Measurements from ENCODE around the gene SLC9C1.

The SLC9C1 gene

DNA sequence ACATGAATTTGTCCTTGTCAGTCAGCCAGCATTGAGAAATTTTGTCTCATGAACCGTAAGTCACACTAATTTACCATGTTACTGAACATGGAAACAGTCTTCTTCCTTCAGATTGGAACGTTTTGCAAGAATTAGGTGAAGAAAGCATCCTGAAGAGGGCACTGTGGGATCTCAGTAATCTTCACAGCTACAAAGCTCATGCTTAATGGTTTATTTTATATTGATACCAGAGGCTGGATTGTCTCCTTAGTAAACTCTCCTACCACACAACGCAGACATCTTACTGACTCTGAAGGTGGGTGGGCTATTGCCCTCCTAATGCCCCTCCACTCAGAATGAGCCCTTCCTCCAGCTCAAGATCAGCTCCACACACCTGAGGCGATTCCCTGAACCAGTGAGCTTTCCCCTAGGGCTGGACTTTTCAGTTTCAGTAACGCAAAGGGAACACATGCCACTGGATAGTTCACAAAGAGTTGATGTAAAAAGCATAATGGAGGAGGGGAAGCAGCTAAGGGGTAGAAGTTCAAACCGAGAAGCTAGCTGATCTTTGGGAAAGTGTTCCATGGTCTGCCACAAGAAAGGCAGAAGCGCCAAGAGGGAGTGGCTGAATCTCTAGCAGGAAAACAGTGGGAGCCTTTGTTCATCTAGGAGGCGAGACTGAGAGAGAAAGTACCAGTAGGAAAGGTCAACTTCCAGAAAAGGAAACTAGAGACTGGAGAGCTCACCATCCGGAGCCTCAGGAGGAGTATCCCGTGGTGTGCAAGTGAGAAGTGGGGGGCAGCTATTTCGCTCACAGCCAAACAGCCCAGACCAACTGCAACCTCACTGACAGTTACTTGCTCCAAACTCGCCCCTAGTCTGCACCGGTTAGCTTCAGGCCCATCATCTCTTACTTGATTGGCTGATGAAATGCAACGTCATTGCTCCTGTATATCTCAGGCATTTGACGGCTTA lies at the start of gene SLC9C1:
SLC9C1 (minus strand) TSS at position 849 of the 954 bp plus-strand sequence. CDS start 7,425 bp downstream, outside the sequence.
- DNase-seq (ENCODE audit: low read depth in 1 of 2, low spot score in 1 of 2), result no peak

DNA sequence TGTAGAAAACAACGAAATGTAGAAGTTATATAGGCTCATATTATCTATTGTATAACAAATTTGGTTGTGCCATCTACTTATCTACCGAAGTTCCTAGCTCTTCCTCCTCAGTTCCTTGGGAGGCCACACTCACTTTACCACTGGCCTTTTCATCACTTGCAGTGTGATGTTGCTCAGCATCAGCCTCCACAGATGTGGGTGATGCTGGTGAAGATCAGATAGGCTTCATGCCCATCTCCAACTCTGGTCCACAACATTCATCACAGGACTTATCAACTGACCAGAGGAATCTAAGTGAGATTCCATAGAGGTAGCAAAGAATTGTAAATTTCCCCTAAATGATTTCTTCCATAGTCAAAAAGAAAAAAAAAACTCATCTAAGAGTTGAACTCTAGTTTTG lies 47.4 kb upstream of the SLC9C1 start:
- no peak for DNase-seq (ENCODE audit: low read depth in 1 of 2, low spot score in 1 of 2)

DNA sequence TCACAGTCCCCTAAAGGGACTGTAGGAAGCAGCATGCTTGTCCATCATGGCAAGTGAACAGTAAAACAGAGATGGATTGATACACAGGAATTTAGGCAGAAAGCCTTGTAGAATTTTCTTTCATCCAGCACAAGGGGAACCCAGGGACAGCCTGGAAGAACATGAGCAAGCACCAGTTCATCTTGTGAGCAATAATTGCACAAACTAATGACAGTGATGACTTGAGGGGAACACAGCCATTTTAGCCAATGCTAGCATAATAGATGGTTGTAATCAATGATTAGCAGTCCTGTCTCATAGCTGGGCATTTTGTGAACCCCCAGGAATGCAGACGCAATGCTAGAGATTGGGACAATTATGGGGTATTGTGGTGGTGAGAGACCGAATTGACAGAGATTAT lies 45.6 kb upstream of the SLC9C1 start:
- no peak for DNase-seq (ENCODE audit: low read depth in 1 of 2, low spot score in 1 of 2)

DNA sequence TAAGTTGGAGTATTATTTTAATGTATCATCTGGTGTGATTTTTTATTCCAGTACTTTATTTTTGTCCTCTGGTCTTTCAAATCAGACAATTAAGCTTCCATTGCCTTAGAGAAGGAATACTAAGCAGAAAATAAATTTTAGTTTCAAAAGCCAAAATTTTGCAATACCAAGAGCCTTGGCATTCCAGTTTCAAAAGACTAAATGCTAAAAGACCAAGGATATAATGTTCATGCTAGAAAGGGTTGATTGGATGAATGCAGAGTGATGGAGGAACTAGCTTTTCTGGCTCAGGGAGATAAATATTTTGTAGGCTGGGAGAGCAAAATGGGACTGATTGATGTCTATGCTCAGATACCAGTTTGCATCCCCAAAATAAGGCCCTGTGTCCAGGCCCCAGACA lies 45.1 kb upstream of the SLC9C1 start:
- DNase-seq (ENCODE audit: low read depth in 1 of 2, low spot score in 1 of 2), result no peak

DNA sequence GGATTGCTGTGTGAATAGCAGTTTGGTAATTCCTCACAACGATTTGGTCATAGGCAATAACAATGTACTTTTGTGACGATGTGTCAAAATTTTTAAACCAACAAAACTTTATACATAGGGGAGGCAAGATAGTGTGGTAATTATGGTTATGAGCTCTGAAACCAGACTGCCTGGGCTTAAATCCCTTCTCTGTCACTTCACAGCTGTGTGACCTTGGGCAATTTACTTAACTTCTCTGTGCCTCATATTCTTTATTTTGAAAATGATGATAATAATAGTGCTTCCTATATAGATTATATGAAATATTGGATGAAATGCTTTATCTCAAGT lies 44.7 kb upstream of the SLC9C1 start:
- DNase-seq (ENCODE audit: low read depth in 1 of 2, low spot score in 1 of 2), result no peak

DNA sequence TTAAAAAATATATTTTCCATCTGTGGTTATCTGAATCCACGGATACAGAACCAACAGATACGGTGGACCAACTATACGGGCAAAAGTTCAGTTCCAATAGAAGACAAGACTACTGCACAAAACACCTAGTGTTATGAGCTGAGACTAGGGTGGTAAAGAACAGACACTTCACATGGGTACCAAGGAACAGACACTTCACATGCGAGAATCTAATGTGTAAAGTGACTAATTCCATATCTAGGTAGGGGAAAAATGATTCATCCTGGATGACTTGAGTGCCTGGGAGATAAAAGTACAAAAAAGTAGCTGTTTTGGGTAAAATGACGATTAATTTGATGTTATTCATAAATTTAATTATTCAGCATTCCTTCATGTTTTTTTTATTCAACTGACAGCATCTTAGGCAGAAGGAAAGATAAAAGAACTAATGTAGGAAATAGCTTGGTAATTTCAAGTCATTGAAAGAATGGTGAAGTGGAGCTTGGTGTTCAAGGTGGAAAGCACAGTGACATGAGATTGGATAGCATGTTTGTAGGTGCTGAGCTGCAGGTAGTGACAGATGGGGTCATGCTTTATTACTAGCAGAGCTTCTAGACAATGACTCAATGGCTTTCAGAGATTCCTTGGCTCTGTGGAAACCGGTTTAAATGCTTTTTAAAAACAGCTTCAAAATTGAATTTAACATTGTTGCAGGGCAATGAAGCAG lies 44.2 kb upstream of the SLC9C1 start:
- no peak for DNase-seq (ENCODE audit: low read depth in 1 of 2, low spot score in 1 of 2)

DNA sequence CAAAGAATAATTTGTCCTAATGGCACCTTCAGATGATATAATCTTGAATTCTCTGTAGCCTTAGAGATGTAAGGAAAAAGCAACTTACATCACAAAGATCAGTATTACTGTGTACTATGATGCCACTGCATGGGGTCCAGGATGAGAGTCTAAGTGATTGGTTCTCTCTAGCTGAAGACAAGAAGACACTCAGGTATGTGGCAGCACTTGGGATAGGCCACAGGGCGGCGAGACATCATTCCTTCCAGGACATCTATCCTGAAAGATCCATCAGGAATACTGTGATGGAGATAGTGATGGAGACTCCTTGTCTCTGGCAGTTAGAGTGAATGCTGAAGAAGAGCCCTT lies 41.4 kb upstream of the SLC9C1 start:
- no peak for DNase-seq (ENCODE audit: low read depth in 1 of 2, low spot score in 1 of 2)

DNA sequence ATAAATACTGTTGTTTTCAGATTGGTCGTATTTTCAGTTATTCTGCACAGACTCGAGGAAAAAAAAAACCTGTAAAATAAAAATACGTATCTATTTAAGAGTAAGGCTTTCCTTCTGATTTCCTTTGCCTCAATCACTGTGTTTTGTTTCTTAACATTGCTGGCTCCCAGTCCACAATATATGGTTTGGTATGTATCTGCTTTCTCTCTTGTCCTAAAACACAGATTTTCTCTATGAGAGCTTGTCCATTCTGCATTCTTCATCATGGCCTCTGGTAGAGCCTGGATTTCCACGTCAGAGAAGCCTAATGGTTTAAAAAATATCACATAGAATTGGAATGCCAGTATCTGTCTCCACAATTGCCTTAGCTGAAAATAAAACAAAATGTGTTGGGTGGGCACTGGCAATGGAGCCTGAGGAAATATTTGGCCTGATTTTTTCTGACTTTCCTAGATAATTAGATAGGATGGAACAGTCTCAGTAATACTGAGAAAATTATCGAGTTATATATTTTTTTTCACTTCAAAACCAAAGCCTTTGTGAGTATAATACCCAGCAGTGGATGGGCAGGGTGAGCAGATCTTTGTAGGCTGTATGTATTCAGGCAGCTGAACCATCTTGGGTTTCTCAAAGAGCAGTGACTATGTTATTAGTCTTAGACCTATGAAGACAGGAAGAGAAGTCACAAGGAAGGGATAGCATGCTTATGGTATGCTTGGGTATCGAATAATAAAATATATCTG lies 40.8 kb upstream of the SLC9C1 start:
- DNase-seq (ENCODE audit: low read depth in 1 of 2, low spot score in 1 of 2), result no peak

DNA sequence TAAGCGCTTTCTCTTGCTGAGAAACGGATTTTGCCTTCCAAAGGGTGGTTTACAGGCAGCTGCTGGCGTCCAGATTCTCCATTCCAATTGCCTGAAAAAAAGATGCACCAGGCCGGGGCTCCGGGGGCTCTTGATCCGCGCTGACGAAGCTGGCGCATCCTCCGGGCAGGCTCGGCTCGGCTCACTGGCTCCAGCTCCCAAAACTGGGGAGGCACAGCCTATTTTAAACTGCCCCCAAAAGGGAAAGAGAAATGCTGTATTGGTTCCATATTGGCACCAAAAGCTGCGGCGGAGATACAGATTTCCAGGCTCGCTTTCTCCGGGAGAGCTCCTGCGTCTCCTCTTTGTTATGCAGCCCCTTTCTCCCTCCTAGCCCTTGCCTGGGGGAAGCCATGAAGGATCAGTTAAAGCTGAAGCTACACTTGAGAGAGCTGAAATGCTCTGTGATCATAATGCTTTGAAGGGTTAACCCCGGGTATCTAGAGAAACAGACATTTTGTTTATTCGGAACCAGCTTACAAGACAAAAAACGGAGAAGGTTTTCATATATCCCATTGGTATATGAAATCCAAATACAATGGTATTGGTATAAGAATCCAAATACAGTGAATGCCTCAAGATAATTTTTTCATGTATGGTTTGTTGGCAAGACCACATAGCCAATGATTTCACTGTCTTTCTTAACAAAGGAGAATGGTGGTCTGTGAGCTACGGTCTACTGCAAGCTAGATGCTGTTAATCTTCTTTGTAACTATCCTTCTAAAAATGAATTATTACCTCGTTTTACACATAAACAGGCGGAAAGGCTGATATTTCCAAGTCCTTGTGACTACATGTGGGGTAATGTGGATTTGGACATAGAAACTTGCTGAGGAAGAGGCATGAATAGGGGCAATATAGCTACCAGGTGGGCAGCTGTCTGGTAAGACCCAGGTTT lies 39.6 kb upstream of the SLC9C1 start:
- DNase-seq (ENCODE audit: low read depth in 1 of 2, low spot score in 1 of 2), result peak in 1 of 2 donors; percentile 3

DNA sequence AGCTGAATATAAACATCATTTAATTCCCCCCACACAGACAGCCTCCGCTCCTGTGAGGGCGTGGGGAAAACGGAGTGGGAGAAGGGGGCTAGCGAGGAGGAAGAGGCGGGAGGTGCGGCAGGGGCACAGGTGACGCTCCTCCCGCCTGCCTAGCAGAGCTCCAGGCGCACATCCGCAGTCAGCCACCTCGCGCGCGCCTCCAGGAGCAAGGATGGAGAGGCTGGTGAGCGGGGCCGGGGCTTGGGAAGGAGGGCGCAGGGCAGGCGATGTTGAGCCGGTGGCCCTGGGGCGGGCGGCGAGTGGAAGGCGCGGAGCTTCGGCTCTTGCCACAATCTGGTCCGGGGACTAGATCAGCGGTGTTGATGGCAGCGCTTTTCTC lies 39.0 kb upstream of the SLC9C1 start, which contains the start of gene CD200:
CD200 (plus strand) TSS at position 155 of the 379 bp plus-strand sequence; CDS start at position 212, 57 bp downstream.
- peak in 1 of 2 donors; percentile 39 for DNase-seq (ENCODE audit: low read depth in 1 of 2, low spot score in 1 of 2)

DNA sequence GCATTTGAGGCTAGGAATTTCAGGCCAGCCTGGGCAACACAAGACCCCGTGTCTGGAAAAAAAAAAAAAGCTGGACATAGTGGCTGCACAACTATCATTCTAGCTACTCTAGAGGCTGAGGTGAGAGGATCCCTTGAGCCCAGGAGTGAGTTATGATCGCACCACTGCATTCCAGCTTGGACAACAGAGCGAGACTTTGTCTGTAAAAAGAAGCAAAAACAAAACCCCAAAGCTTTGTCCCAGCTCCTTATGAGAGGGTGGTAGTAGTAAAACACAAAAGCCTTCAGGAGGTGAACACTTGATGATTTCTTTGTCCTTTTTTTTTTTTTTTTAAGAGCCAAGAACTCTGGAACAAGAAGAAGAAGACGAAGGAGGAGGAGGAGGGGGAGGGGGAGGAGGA lies 37.8 kb upstream of the SLC9C1 start:
- no peak for DNase-seq (ENCODE audit: low read depth in 1 of 2, low spot score in 1 of 2)

DNA sequence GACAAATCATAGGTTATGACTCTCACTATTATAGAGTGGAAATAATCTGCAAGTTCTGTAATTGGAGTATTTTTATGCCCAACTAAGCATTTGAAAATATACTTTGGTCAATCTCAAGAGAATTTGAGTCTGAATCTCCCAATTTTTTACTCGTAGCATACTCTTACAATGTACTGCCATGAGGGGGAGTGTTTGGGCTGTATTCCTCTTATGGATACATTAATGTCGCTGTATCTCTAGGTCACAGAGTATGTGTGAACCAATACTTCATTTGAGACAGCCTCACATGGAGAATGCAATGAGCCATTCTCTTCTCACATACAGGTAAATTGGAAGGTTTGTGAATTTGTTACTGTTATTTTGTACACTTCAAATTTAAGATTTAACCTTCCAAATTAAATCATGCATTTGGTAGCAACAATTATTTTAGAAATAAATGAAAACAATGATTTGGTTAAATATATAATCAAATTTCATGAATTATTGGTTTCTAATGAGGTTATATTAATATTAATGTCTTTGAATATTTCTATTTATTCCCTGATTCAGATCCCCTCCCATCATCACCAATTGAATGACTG lies 33.4 kb upstream of the SLC9C1 start:
- no peak for DNase-seq (ENCODE audit: low read depth in 1 of 2, low spot score in 1 of 2)

DNA sequence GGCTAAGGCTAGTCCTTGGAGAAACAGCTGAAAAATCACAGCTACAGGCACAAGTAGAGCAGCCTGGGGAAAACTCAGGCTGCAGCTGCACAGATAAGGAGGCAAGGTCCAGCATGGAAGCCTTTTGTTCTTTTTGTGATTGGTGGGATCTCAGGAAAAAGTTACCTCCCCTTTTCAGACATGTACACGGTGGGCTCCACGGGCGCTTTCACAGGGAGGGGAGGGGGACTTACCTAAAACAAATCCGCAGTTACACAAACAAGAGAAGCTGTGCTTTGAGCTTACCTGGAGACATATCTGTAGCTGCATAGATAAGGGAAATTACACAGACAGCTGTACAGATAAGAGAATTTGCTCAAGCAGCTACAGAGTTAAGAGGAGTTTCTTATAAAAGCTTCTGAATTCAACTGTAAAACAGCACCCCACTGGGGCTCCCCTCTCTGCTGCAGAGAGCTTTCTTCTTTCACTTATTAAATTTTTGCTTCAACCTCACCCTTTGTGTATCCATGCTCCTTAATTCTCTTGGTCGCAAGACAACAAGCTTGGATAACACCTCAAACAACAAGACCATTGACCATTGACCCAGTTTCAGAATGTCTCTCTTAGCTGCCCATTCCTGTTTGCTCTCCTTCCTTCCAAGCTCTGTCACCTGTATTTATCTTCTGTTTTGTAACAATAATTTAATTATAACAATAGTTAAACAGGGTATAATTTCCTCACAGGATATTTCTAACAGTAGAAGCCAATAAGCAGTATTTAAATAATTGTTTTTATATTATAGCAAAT lies 28.0 kb upstream of the SLC9C1 start:
- DNase-seq (ENCODE audit: low read depth in 1 of 2, low spot score in 1 of 2), result no peak

DNA sequence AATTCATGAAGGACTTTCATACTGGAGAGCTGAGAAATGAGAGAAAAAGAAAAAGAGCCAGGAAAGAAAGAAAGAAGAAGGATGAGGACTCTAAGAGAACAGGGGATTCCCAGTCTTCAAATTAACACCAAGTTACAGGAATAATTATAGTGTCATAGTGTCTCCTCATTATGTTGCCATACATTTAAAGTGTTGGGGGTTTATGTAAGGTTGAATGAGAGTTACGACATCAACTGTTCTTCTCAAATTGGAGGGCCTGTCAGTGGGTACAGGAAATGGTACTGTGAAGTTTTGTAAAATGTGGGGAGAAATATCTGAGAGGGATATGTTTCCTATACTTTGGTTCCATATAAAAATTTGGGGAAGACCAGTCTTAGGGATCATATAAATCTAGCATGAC lies 26.7 kb upstream of the SLC9C1 start:
- no peak for DNase-seq (ENCODE audit: low read depth in 1 of 2, low spot score in 1 of 2)

DNA sequence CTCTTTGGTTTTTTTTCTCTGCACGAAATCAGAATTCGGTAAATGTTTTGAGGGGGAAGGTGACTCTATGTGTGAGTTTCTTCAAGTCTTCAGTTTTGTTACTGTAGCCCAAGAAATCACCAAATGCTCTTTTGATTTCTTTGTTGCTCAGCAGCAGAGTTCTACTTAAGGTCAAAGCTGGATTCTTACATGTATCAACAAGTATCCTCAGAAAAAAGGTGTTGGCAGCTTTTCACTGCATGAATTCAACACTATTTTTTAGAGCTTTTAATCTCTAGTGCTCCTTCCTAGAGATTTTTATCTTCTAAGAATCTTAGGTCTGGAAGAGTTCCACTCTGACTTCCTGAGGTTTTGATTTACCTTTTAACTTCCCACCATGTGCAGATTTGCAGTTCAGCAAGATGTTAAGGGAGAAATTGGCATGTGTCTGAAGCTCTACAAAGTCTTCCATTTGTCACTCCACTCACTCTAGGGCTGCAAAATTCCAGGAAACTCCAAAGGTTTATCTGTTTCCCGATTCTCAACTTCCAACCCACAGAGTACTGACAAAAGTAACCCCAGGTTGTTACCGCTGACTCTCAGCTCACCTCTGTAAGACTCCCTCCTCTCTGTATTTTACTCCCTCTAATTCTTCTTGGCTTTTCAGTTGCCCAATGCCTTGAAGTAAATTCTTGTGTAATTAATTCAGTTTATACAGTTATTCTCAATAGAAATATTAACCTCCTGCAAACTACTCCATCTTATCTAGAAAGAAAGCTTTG lies 25.7 kb upstream of the SLC9C1 start:
- DNase-seq (ENCODE audit: low read depth in 1 of 2, low spot score in 1 of 2), result no peak

DNA sequence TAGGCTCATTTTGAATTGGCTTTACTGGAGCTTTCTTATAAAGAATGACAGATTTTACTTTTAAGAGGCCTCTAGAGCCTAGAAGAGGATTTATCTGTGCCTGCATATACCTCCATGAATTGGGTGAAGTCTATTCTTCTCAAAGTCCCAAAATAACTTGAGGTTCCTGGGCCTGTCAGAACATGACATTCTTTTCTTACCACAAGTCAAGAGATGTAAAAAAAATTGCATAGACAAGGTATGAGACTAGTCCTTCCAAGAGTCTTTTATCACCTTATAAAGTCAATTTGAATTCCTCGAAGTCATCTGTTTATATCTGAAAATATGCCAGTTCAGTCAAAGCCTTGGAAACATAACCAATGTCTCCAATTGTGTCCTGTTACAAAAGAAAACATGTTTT lies 21.8 kb upstream of the SLC9C1 start:
- no peak for DNase-seq (ENCODE audit: low read depth in 1 of 2, low spot score in 1 of 2)

DNA sequence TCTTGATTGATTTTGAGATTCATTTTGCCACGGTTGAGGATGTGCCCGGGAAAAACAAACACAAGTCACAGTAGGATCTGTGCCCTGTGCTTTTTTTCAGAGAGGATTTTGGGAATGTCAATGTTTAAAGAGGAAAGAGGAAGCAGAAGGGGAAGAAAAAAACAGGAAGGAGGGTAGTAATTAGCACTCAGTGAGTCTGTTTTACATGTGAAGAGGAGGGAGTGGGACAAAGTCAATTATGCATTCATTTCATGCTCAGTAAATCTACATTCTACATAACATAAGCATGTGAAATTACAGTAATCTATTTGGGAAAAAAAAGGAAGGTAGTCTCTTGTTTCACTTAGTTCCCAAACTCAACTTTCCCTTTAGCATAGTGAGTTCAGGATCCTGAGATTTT lies 20.6 kb upstream of the SLC9C1 start:
- no peak for DNase-seq (ENCODE audit: low read depth in 1 of 2, low spot score in 1 of 2)

DNA sequence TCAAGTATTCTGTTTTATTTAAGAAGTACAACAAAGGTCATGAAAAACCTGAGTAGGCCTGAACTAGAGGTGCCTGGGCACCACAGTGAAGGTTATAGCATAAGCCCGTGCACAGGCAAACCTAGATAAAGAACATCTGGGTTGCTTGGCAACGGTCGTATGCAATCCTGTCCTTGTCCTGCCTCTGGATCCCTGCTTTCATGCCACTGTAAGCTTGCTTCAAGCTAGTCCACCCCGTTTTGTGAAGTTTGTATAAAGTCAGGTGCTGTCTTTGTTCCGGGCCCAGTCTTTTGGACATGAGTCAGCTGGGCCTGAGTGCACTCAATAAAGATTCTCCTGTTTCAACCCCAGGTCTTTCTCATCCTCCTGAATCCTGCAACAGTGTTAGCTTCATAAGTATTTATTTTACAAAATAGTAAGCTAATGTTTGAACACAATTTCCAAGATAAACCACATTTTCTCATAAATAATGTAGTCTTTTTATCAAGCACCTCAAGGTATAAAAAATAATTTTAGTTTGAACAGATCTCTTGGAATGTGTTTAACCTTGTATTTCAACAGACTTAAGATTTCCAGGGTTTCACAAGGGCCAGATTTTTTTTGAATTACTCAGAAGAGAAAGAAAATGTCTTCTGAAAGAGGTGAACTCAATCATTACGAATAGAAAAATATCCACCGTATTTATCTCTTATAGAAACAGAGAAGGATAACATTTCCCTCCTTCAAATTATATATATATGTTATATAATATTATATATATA lies 14.3 kb upstream of the SLC9C1 start:
- DNase-seq (ENCODE audit: low read depth in 1 of 2, low spot score in 1 of 2), result no peak
